PFSK-1 (cell line): ENCODE measurements around the gene KCNN1.

Source experiments
- POLR2AphosphoS5 ChIP-seq: IDR thresholded peaks from 2 replicates; pipeline ENCODE4 v1.6.1; 2012; ENCODE audit warnings: low read depth, mild to moderate bottlenecking, control low read depth, low read length, moderate library complexity
- SIN3A ChIP-seq: IDR thresholded peaks from 2 replicates; pipeline ENCODE4 v1.6.1; 2012; ENCODE audit warnings: mild to moderate bottlenecking, low read length, moderate library complexity, borderline replicate concordance; ENCODE audit not compliant: insufficient read depth

GRCh38 chr19:17926044-17926443 is 40.9 kb upstream of the KCNN1 start:
- TF ChIP-seq SIN3A = no peak
- TF ChIP-seq POLR2AphosphoS5 = no peak
